H9 (cell line): ENCODE data around the gene EPN3. TPM values are rescaled to one million over a fixed set of nuclear protein-coding genes. Genes with fewer than 3 reads are reported as not detected.

Experiments
- DNase-seq: peaks from one replicate; pipeline ENCODE4 v3.0.0-alpha.2; 2017
- H2AFZ ChIP-seq: one replicate; pipeline ENCODE4 v1.6.1; 2013; ENCODE audit warnings: mild to moderate bottlenecking, low read length, control low read depth, moderate library complexity
- H2AK5ac ChIP-seq: 2 replicates; pipeline ENCODE4 v1.6.1; 2013; ENCODE audit warnings: low read length, control low read depth, mixed read lengths; ENCODE audit not compliant: insufficient read length
- H2BK120ac ChIP-seq: one replicate; pipeline ENCODE4 v1.6.1; 2013; ENCODE audit warnings: low read depth, mild to moderate bottlenecking, low read length, control low read depth, inconsistent platforms; ENCODE audit not compliant: poor library complexity, severe bottlenecking
- H2BK12ac ChIP-seq: 2 replicates; pipeline ENCODE4 v1.6.1; 2013; ENCODE audit warnings: low read length, control low read depth, mixed read lengths, low read depth; ENCODE audit not compliant: insufficient read length
- H2BK15ac ChIP-seq: 2 replicates; pipeline ENCODE4 v1.6.1; 2013; ENCODE audit warnings: low read depth, low read length, control low read depth
- H2BK20ac ChIP-seq: one replicate; pipeline ENCODE4 v1.6.1; 2013; ENCODE audit warnings: low read depth, mild to moderate bottlenecking, low read length, control low read depth, inconsistent platforms; ENCODE audit not compliant: poor library complexity, severe bottlenecking
- H2BK5ac ChIP-seq: 2 replicates; pipeline ENCODE4 v1.6.1; 2013; ENCODE audit warnings: low read length, control low read depth, mixed read lengths; ENCODE audit not compliant: insufficient read length
- H3K14ac ChIP-seq: 2 replicates; pipeline ENCODE4 v1.6.1; 2013; ENCODE audit warnings: low read length, control low read depth; ENCODE audit not compliant: insufficient read depth
- H3K18ac ChIP-seq: 2 replicates; pipeline ENCODE4 v1.6.1; 2013; ENCODE audit warnings: low read depth, mild to moderate bottlenecking, mixed read lengths, low read length, control low read depth; ENCODE audit not compliant: insufficient read length
- H3K23ac ChIP-seq: 2 replicates; pipeline ENCODE4 v1.6.1; 2013; ENCODE audit warnings: low read length, control low read depth, mixed read lengths, low read depth; ENCODE audit not compliant: insufficient read length
- H3K23me2 ChIP-seq: 2 replicates; pipeline ENCODE4 v1.6.1; 2013; ENCODE audit warnings: low read depth, mild to moderate bottlenecking, mixed read lengths, low read length, control low read depth; ENCODE audit not compliant: insufficient read length, poor library complexity, severe bottlenecking
- H3K27ac ChIP-seq: 2 replicates; pipeline ENCODE4 v1.5.1; 2013; ENCODE audit warnings: low read length, control low read depth, mixed read lengths, low read depth; ENCODE audit not compliant: insufficient read length
- H3K27me3 ChIP-seq: 2 replicates; pipeline ENCODE4 v1.6.1; 2013; ENCODE audit warnings: low read length, control low read depth, inconsistent platforms; ENCODE audit not compliant: insufficient read depth
- H3K4ac ChIP-seq: 2 replicates; pipeline ENCODE4 v1.6.1; 2013; ENCODE audit warnings: low read depth, mild to moderate bottlenecking, control low read depth, inconsistent platforms, low read length, moderate library complexity
- H3K4me1 ChIP-seq: 2 replicates; pipeline ENCODE4 v1.6.1; 2013; ENCODE audit warnings: low read length, control low read depth, inconsistent platforms; ENCODE audit not compliant: insufficient read depth
- H3K4me2 ChIP-seq: 2 replicates; pipeline ENCODE4 v1.6.1; 2013; ENCODE audit warnings: low read length, control low read depth, mixed read lengths; ENCODE audit not compliant: insufficient read length, insufficient read depth
- H3K56ac ChIP-seq: 2 replicates; pipeline ENCODE4 v1.6.1; 2013; ENCODE audit warnings: low read depth, mild to moderate bottlenecking, mixed read lengths, low read length, control low read depth; ENCODE audit not compliant: insufficient read length
- H3K79me1 ChIP-seq: 2 replicates; pipeline ENCODE4 v1.6.1; 2013; ENCODE audit warnings: low read depth, mild to moderate bottlenecking, moderate library complexity, low read length, control low read depth, inconsistent platforms; ENCODE audit not compliant: insufficient read depth, poor library complexity, severe bottlenecking
- H3K79me2 ChIP-seq: 2 replicates; pipeline ENCODE4 v1.6.1; 2013; ENCODE audit warnings: low read length, control low read depth, inconsistent platforms; ENCODE audit not compliant: insufficient read depth
- H3K9ac ChIP-seq: 2 replicates; pipeline ENCODE4 v1.6.1; 2013; ENCODE audit warnings: low read length, control low read depth, mixed read lengths; ENCODE audit not compliant: insufficient read length; ENCODE audit errors: extremely low read depth
- H3K9me3 ChIP-seq: one replicate; pipeline ENCODE4 v1.6.1; 2013; ENCODE audit warnings: low read depth, low read length, inconsistent platforms; ENCODE audit not compliant: control insufficient read depth
- H3T11ph ChIP-seq: one replicate; pipeline ENCODE4 v1.6.1; 2013; ENCODE audit warnings: mild to moderate bottlenecking, low read length, control low read depth, inconsistent platforms
- H4K20me1 ChIP-seq: one replicate; pipeline ENCODE4 v1.6.1; 2013; ENCODE audit not compliant: control insufficient read depth, insufficient read length, insufficient read depth
- H4K5ac ChIP-seq: 2 replicates; pipeline ENCODE4 v1.6.1; 2013; ENCODE audit warnings: low read depth, mild to moderate bottlenecking, mixed read lengths, low read length, control low read depth; ENCODE audit not compliant: insufficient read length
- H4K8ac ChIP-seq: replicated peaks from 2 replicates; pipeline ENCODE4 v1.6.1; 2013; ENCODE audit warnings: low read length, control low read depth, mixed read lengths, low read depth; ENCODE audit not compliant: insufficient read length
- H4K91ac ChIP-seq: 2 replicates; pipeline ENCODE4 v1.6.1; 2013; ENCODE audit warnings: low read depth, mild to moderate bottlenecking, moderate library complexity, mixed read lengths, low read length, control low read depth; ENCODE audit not compliant: insufficient read length
- H3K27ac Mint-ChIP-seq, 3 experiments: 2 replicates in 2 of 3; 3 replicates in 1 of 3; pipeline ENCODE4 v1.8.0; 2020 to 2021; ENCODE audit warnings: mixed read lengths in 3 of 3, mild to moderate bottlenecking in 1 of 3, moderate library complexity in 1 of 3
- H3K27me3 Mint-ChIP-seq: 2 replicates; pipeline ENCODE4 v1.8.0; 2021; ENCODE audit warnings: low read depth, mild to moderate bottlenecking, moderate library complexity, mixed read lengths
- H3K36me3 Mint-ChIP-seq, 3 experiments: 2 replicates in 2 of 3; 3 replicates in 1 of 3; pipeline ENCODE4 v1.8.0; 2020 to 2021; ENCODE audit warnings: low read depth in 3 of 3, mixed read lengths in 3 of 3; ENCODE audit not compliant: insufficient read depth in 1 of 3
- H3K4me1 Mint-ChIP-seq, 2 experiments: 2 replicates each; pipeline ENCODE4 v1.8.0; 2020; ENCODE audit warnings: mixed read lengths in 2 of 2
- H3K4me3 Mint-ChIP-seq, 2 experiments: 2 replicates in 1 of 2; 3 replicates in 1 of 2; pipeline ENCODE4 v1.8.0; 2020 to 2021; ENCODE audit warnings: mild to moderate bottlenecking in 2 of 2, mixed read lengths in 2 of 2, moderate library complexity in 1 of 2
- H3K9me3 Mint-ChIP-seq, 2 experiments: 2 replicates in 1 of 2; 3 replicates in 1 of 2; pipeline ENCODE4 v1.8.0; 2020; ENCODE audit warnings: mild to moderate bottlenecking in 2 of 2, mixed read lengths in 2 of 2, moderate library complexity in 1 of 2
- WGBS: extraction: QIAGEN DNeasy Blood & Tissue Kit; methylation state at CpG from one replicate; pipeline ENCODE4 v1.1.7; 2013; ENCODE audit warnings: missing lambda C conversion rate, low lambda C conversion rate, mixed read lengths; ENCODE audit not compliant: insufficient read length; ENCODE audit errors: extremely low coverage; 5-methylcytosine and 5-hydroxymethylcytosine counted together
- total RNA-seq: library from RNA; stranded (reverse); gene quantifications from 2 replicates; pipeline ENCODE4 v1.2.1, GENCODE V29; 2021
- TF ChIP-seq, protein P1 (sequence below): fragments of 200-600 bp; sonication (generic); conservative IDR thresholded peaks from 3 replicates; pipeline ENCODE4 v1.8.0; 2021; ENCODE audit warnings: antibody characterized with exemption, mild to moderate bottlenecking

Gene EPN3
- total RNA-seq, 1 experiment from 2014 or later: 1.9 TPM

- peaks cover 16% of the 10 kb centered on the region for H3K27me3 Mint-ChIP-seq
- TF ChIP-seq, protein P1, sequence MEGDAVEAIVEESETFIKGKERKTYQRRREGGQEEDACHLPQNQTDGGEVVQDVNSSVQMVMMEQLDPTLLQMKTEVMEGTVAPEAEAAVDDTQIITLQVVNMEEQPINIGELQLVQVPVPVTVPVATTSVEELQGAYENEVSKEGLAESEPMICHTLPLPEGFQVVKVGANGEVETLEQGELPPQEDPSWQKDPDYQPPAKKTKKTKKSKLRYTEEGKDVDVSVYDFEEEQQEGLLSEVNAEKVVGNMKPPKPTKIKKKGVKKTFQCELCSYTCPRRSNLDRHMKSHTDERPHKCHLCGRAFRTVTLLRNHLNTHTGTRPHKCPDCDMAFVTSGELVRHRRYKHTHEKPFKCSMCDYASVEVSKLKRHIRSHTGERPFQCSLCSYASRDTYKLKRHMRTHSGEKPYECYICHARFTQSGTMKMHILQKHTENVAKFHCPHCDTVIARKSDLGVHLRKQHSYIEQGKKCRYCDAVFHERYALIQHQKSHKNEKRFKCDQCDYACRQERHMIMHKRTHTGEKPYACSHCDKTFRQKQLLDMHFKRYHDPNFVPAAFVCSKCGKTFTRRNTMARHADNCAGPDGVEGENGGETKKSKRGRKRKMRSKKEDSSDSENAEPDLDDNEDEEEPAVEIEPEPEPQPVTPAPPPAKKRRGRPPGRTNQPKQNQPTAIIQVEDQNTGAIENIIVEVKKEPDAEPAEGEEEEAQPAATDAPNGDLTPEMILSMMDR: no peak
These were observed 23.7 kb upstream of the EPN3 start for GRCh38 chr17:50508573-50509460.

More at GRCh38 chr17:50508573-50509460, 23.7 kb upstream of the EPN3 start:
- no peak for DNase-seq
- Histone ChIP-seq H4K8ac (no peak overlapping the region), H3T11ph (no peak overlapping the region), H4K20me1 (no peaks in the 10 kb centered on the region), H2BK5ac (no peak overlapping the region), H2BK20ac (no peak overlapping the region), H3K56ac (no peak overlapping the region), H4K91ac (no peak overlapping the region), H2AFZ (no peak overlapping the region), H3K4ac (no peak overlapping the region), H2BK120ac (no peak overlapping the region), H2AK5ac (no peak overlapping the region), H2BK12ac (no peak overlapping the region), H3K14ac (peak overlapping the region; percentile 62; the same call in 1 of the 2 replicates), H3K18ac (no peak overlapping the region), H3K23me2 (peaks cover 5% of the 10 kb centered on the region), H3K23ac (no peak overlapping the region), H3K27me3 (no peaks in the 10 kb centered on the region; the same call in 1 of the 2 replicates), H4K5ac (no peak overlapping the region), H3K4me1 (peaks cover 2% of the 10 kb centered on the region; the same call in 1 of the 2 replicates), H3K27ac (no peak overlapping the region), H3K9me3 (no peaks in the 10 kb centered on the region), H3K79me2 (no peaks in the 10 kb centered on the region), H2BK15ac (no peak overlapping the region), H3K79me1 (no peaks in the 10 kb centered on the region), H3K9ac (peak overlapping the region; percentile 47), H3K4me2 (peak overlapping the region; percentile 84)
- H3K4me1 Mint-ChIP-seq: peaks cover 20 to 32% of the 10 kb centered on the region in 2 experiments
- WGBS: no CpG with 5 or more reads among the region's 32 CpGs
- H3K27ac Mint-ChIP-seq: peak overlapping the region; percentile 45 to 83 (median 77); a peak in 6 of 7 replicates
- no peaks in the 10 kb centered on the region; a peak in 2 of 5 replicates for H3K9me3 Mint-ChIP-seq
- peak overlapping the region; percentile 85 to 94 for H3K4me3 Mint-ChIP-seq
- H3K36me3 Mint-ChIP-seq: no peaks in the 10 kb centered on the region
